Body of pancreas (tissue), 4 donors: ENCODE data around the gene ARHGAP6. TPM values are rescaled to one million over a fixed set of nuclear protein-coding genes. Genes with fewer than 3 reads are reported as not detected.

Source experiments
- ATAC-seq: fragments of 150-250 bp; one replicate; pipeline ENCODE4 v1.9.1; 2016
- DNase-seq, 4 donors: peaks; one replicate each; pipeline ENCODE4 v3.0.0-alpha.2; 2019
- H3K27ac ChIP-seq, 4 donors: fragments of 200-600 bp; sonication (generic); 1 replicate in 3 of 4; 2 replicates in 1 of 4; pipeline versions ENCODE4 v1.5.1 to v1.6.1; 2016 to 2019; ENCODE audit warnings: mild to moderate bottlenecking in 1 of 4, mixed read lengths in 1 of 4, moderate library complexity in 1 of 4
- H3K27me3 ChIP-seq, 2 donors: fragments of 200-600 bp; sonication (generic); one replicate each; pipeline ENCODE4 v1.6.0; 2016; ENCODE audit warnings: mild to moderate bottlenecking in 1 of 2
- H3K36me3 ChIP-seq, 2 donors: fragments of 200-600 bp; sonication (generic); replicated peaks in 1 of 2; 2 replicates each; pipeline ENCODE4 v1.5.1; 2016; ENCODE audit warnings: low read depth in 2 of 2; ENCODE audit not compliant: insufficient read depth in 1 of 2
- H3K4me1 ChIP-seq: fragments of 200-600 bp; sonication (generic); one replicate; pipeline ENCODE4 v1.6.0; 2016
- H3K4me3 ChIP-seq, 2 donors: fragments of 200-600 bp; sonication (generic); 1 replicate in 1 of 2; 2 replicates in 1 of 2; pipeline ENCODE4 v1.5.1; 2016 to 2019
- H3K9me3 ChIP-seq, 3 donors: fragments of 200-600 bp; sonication (generic); 1 replicate in 2 of 3; 2 replicates in 1 of 3; pipeline ENCODE4 v1.5.1; 2016
- CTCF ChIP-seq, 7 experiments: fragments of 450-650 bp in 4 of 7; fragments of 200-600 bp in 3 of 7; sonication (generic) in 3 of 7; IDR thresholded peaks; one replicate each; pipeline ENCODE4 v1.5.1; 2016 to 2019; ENCODE audit warnings: antibody characterized with exemption in 7 of 7
- POLR2A ChIP-seq, 3 donors: fragments of 450-650 bp; IDR thresholded peaks; one replicate each; pipeline ENCODE4 v1.6.1; 2016; ENCODE audit warnings: antibody characterized with exemption in 3 of 3, mild to moderate bottlenecking in 2 of 3
- WGBS, 2 donors: methylation state at CpG; one replicate each; pipeline ENCODE4 v1.1.5; 2017; 5-methylcytosine and 5-hydroxymethylcytosine counted together
- intact Hi-C: fragments of 100-400 bp; cut with DNase I; formaldehyde crosslinking; loops from one replicate; pipeline ENCODE4 v1.15.1; 2023
- total RNA-seq, 2 donors: library from RNA; depleted of rRNA; stranded (reverse); fragments of >200 nt; gene quantifications; one replicate each; pipeline ENCODE4 v1.1.0, GENCODE V29; 2016

ARHGAP6 gene
- total RNA-seq, 2 donors from 2014 or later = 2.3 to 10.9 TPM

GRCh38 chrX:11346121-11346682 is 319.5 kb downstream of the ARHGAP6 start:
- TF ChIP-seq CTCF (IDR thresholded peaks at IDR 0.05) = no peak
- TF ChIP-seq POLR2A (IDR thresholded peaks at IDR 0.05) = no peak
- Histone ChIP-seq H3K4me3 (no peak overlapping the region), H3K9me3 (no peaks in the 10 kb centered on the region), H3K4me1 (no peaks in the 10 kb centered on the region), H3K27me3 (no peaks in the 10 kb centered on the region), H3K27ac (no peak overlapping the region), H3K36me3 (no peaks in the 10 kb centered on the region)
- intact Hi-C loops = no loop called here
- no peak for ATAC-seq
- WGBS, 2 donors = 55 to 56% methylated on average over 1 to 2 of the region's 2 CpGs
- DNase-seq = no peak

GRCh38 chrX:11342673-11343072 is 323.0 kb downstream of the ARHGAP6 start:
- no peaks in the 10 kb centered on the region for H3K36me3 ChIP-seq
- TF ChIP-seq CTCF (IDR thresholded peaks at IDR 0.05) (no peak), POLR2A (IDR thresholded peaks at IDR 0.05) (no peak)
- DNase-seq (no peak), ATAC-seq (no peak)
- no peak overlapping the region for H3K27ac ChIP-seq
- H3K27me3 ChIP-seq = no peaks in the 10 kb centered on the region
- H3K4me1 ChIP-seq = no peaks in the 10 kb centered on the region
- H3K4me3 ChIP-seq = no peak overlapping the region
- H3K9me3 ChIP-seq = no peaks in the 10 kb centered on the region
- intact Hi-C loops = no loop called here

GRCh38 chrX:11341274-11342201 is 324.2 kb downstream of the ARHGAP6 start:
- WGBS, 2 donors = 25% methylated on average over 10 of the region's 10 CpGs

GRCh38 chrX:11337292-11338009 is 328.3 kb downstream of the ARHGAP6 start:
- no peaks in the 10 kb centered on the region for H3K27me3 ChIP-seq
- TF ChIP-seq CTCF (IDR thresholded peaks at IDR 0.05) = no peak
- no peak for TF ChIP-seq POLR2A (IDR thresholded peaks at IDR 0.05)
- no peak overlapping the region for H3K27ac ChIP-seq
- no peak overlapping the region for H3K4me3 ChIP-seq
- DNase-seq (no peak), ATAC-seq (no peak)
- intact Hi-C loops = no loop called here
- no peaks in the 10 kb centered on the region for H3K36me3 ChIP-seq
- no peaks in the 10 kb centered on the region for H3K9me3 ChIP-seq
- WGBS, 2 donors = 78 to 94% methylated on average over 1 of the region's 1 CpG
- no peaks in the 10 kb centered on the region for H3K4me1 ChIP-seq

More at GRCh38 chrX:11341274-11342201, 324.2 kb downstream of the ARHGAP6 start:
- H3K4me1 ChIP-seq = no peaks in the 10 kb centered on the region
- DNase-seq (peak; percentile 24 to 66 (median 35)), ATAC-seq (peak; percentile 68)
- H3K27me3 ChIP-seq = no peaks in the 10 kb centered on the region
- no peaks in the 10 kb centered on the region for H3K9me3 ChIP-seq
- intact Hi-C loops = no loop called here
- TF ChIP-seq POLR2A (IDR thresholded peaks at IDR 0.05) (no peak), CTCF (IDR thresholded peaks at IDR 0.05) (no peak)
- no peak overlapping the region for H3K4me3 ChIP-seq
- no peaks in the 10 kb centered on the region for H3K36me3 ChIP-seq
- peak overlapping the region in 1 of 4 donors; percentile 67 for H3K27ac ChIP-seq
